ENCODE data around the gene TMEM37.

TMEM37 gene

GRCh38 chr2:119478978-119479295, 47.3 kb downstream of the TMEM37 start:
- ATAC-seq (replicated peaks), result no peak
- H3K9me3 Mint-ChIP-seq, result no peaks in the 10 kb centered on the region
- no peak overlapping the region for H3K4me3 Mint-ChIP-seq
- no peaks in the 10 kb centered on the region for H3K36me3 Mint-ChIP-seq
- DNase-seq, result no peak
- H3K27ac Mint-ChIP-seq, result no peak overlapping the region
- H3K27me3 Mint-ChIP-seq, result peaks cover 25 to 30% of the 10 kb centered on the region in 2 donors
- peaks cover 3 to 6% of the 10 kb centered on the region in 2 donors for H3K4me1 Mint-ChIP-seq

GRCh38 chr2:119480184-119480583, 48.5 kb downstream of the TMEM37 start:
- no peak for ATAC-seq (replicated peaks)
- no peak overlapping the region for H3K4me3 Mint-ChIP-seq
- H3K36me3 Mint-ChIP-seq, result no peaks in the 10 kb centered on the region
- H3K4me1 Mint-ChIP-seq, result peaks cover 3 to 6% of the 10 kb centered on the region in 2 donors
- H3K27me3 Mint-ChIP-seq, result peaks cover 25 to 30% of the 10 kb centered on the region in 2 donors
- no peak overlapping the region for H3K27ac Mint-ChIP-seq
- no peaks in the 10 kb centered on the region for H3K9me3 Mint-ChIP-seq
- DNase-seq, result no peak

GRCh38 chr2:119480718-119481142, 49.1 kb downstream of the TMEM37 start:
- H3K4me3 Mint-ChIP-seq, result no peak overlapping the region
- H3K27ac Mint-ChIP-seq, result no peak overlapping the region
- peaks cover 26 to 34% of the 10 kb centered on the region in 2 donors for H3K27me3 Mint-ChIP-seq
- H3K9me3 Mint-ChIP-seq, result no peaks in the 10 kb centered on the region
- no peaks in the 10 kb centered on the region for H3K36me3 Mint-ChIP-seq
- DNase-seq (no peak), ATAC-seq (replicated peaks) (no peak)
- H3K4me1 Mint-ChIP-seq, result peaks cover 3 to 6% of the 10 kb centered on the region in 2 donors

- no peak for ATAC-seq (replicated peaks)
- DNase-seq, result no peak
- Mint-ChIP-seq H3K36me3 (no peaks in the 10 kb centered on the region), H3K4me3 (no peak overlapping the region), H3K9me3 (no peaks in the 10 kb centered on the region), H3K27ac (no peak overlapping the region), H3K27me3 (peaks cover 25 to 28% of the 10 kb centered on the region in 2 donors), H3K4me1 (peaks cover 0 to under 1% of the 10 kb centered on the region in 2 donors)
Observed at GRCh38 chr2:119481501-119482455, 50.1 kb downstream of the TMEM37 start.

GRCh38 chr2:119482481-119483394, 51.1 kb downstream of the TMEM37 start:
- ATAC-seq (replicated peaks) (peak; percentile 66 to 74), DNase-seq (no peak)
- Mint-ChIP-seq H3K27ac (no peak overlapping the region), H3K4me3 (no peak overlapping the region), H3K36me3 (no peaks in the 10 kb centered on the region), H3K27me3 (peaks cover 23 to 24% of the 10 kb centered on the region in 2 donors), H3K9me3 (no peaks in the 10 kb centered on the region), H3K4me1 (peaks cover 0 to 3% of the 10 kb centered on the region in 2 donors)

- Mint-ChIP-seq H3K27ac (no peak overlapping the region), H3K4me1 (peaks cover 0 to 8% of the 10 kb centered on the region in 2 donors), H3K36me3 (no peaks in the 10 kb centered on the region), H3K27me3 (peaks cover 23 to 29% of the 10 kb centered on the region in 2 donors), H3K4me3 (no peak overlapping the region), H3K9me3 (no peaks in the 10 kb centered on the region)
- ATAC-seq (replicated peaks), result peak; percentile 13 to 18
- no peak for DNase-seq
Observed at GRCh38 chr2:119483395-119483753, 51.7 kb downstream of the TMEM37 start.

GRCh38 chr2:119483896-119484718, 52.5 kb downstream of the TMEM37 start:
- ATAC-seq (replicated peaks), result no peak

GRCh38 chr2:119484834-119485233, 53.2 kb downstream of the TMEM37 start:
- no peaks in the 10 kb centered on the region for H3K9me3 Mint-ChIP-seq
- ATAC-seq (replicated peaks) (no peak), DNase-seq (no peak)
- peaks cover 22 to 23% of the 10 kb centered on the region in 2 donors for H3K27me3 Mint-ChIP-seq
- H3K27ac Mint-ChIP-seq, result no peak overlapping the region
- no peak overlapping the region for H3K4me3 Mint-ChIP-seq
- peaks cover 0 to 8% of the 10 kb centered on the region in 2 donors for H3K4me1 Mint-ChIP-seq
- no peaks in the 10 kb centered on the region for H3K36me3 Mint-ChIP-seq

More at GRCh38 chr2:119483896-119484718, 52.5 kb downstream of the TMEM37 start:
- Mint-ChIP-seq H3K27me3 (peaks cover 23% of the 10 kb centered on the region in 2 donors), H3K27ac (no peak overlapping the region), H3K9me3 (no peaks in the 10 kb centered on the region), H3K4me3 (no peak overlapping the region), H3K4me1 (peaks cover 0 to 8% of the 10 kb centered on the region in 2 donors), H3K36me3 (no peaks in the 10 kb centered on the region)
- no peak for DNase-seq

GRCh38 chr2:119485336-119486110, 53.9 kb downstream of the TMEM37 start:
- ATAC-seq (replicated peaks), result no peak
- no peak for DNase-seq
- Mint-ChIP-seq H3K36me3 (no peaks in the 10 kb centered on the region), H3K27me3 (peaks cover 15 to 21% of the 10 kb centered on the region in 2 donors), H3K4me3 (no peak overlapping the region), H3K4me1 (peaks cover 0 to 8% of the 10 kb centered on the region in 2 donors), H3K9me3 (no peaks in the 10 kb centered on the region), H3K27ac (no peak overlapping the region)

- Mint-ChIP-seq H3K36me3 (no peaks in the 10 kb centered on the region), H3K4me3 (no peak overlapping the region), H3K27ac (no peak overlapping the region), H3K4me1 (peaks cover 0 to 8% of the 10 kb centered on the region in 2 donors), H3K9me3 (no peaks in the 10 kb centered on the region), H3K27me3 (peaks cover 7 to 26% of the 10 kb centered on the region in 2 donors)
- DNase-seq (no peak), ATAC-seq (replicated peaks) (no peak)
Observed at GRCh38 chr2:119486196-119486827, 54.7 kb downstream of the TMEM37 start.

GRCh38 chr2:119486886-119487285, 55.2 kb downstream of the TMEM37 start:
- H3K36me3 Mint-ChIP-seq, result no peaks in the 10 kb centered on the region
- peaks cover 0 to 8% of the 10 kb centered on the region in 2 donors for H3K4me1 Mint-ChIP-seq
- ATAC-seq (replicated peaks), result no peak
- peaks cover 6 to 26% of the 10 kb centered on the region in 2 donors for H3K27me3 Mint-ChIP-seq
- no peak overlapping the region for H3K4me3 Mint-ChIP-seq
- DNase-seq, result no peak
- H3K9me3 Mint-ChIP-seq, result no peaks in the 10 kb centered on the region
- H3K27ac Mint-ChIP-seq, result no peak overlapping the region

- ATAC-seq (replicated peaks) (peak; percentile 35 to 58), DNase-seq (no peak)
- H3K9me3 Mint-ChIP-seq, result no peaks in the 10 kb centered on the region
- no peak overlapping the region for H3K27ac Mint-ChIP-seq
- H3K27me3 Mint-ChIP-seq, result peaks cover 6 to 26% of the 10 kb centered on the region in 2 donors
- H3K4me3 Mint-ChIP-seq, result no peak overlapping the region
- H3K4me1 Mint-ChIP-seq, result peaks cover 0 to 8% of the 10 kb centered on the region in 2 donors
- H3K36me3 Mint-ChIP-seq, result no peaks in the 10 kb centered on the region
Observed at GRCh38 chr2:119487434-119488244, 56.0 kb downstream of the TMEM37 start.
